ENCODE results near the gene COBL.

The COBL gene

GRCh38 chr7:51326656-51327286, 10.2 kb upstream of the COBL start:
- no peak for DNase-seq (ENCODE audit: low read depth, low spot score)

- no peak for DNase-seq (ENCODE audit: low read depth, low spot score)
Measured at GRCh38 chr7:51325908-51326307, 9.3 kb upstream of the COBL start.

GRCh38 chr7:51325261-51325676, 8.7 kb upstream of the COBL start:
- no peak for DNase-seq (ENCODE audit: low read depth, low spot score)

GRCh38 chr7:51324206-51324898, 7.7 kb upstream of the COBL start:
- no peak for DNase-seq (ENCODE audit: low read depth, low spot score)

GRCh38 chr7:51321961-51322515, 5.4 kb upstream of the COBL start:
- no peak for DNase-seq (ENCODE audit: low read depth, low spot score)

- no peak for DNase-seq (ENCODE audit: low read depth, low spot score)
Measured at GRCh38 chr7:51318886-51319579, 2.4 kb upstream of the COBL start.

GRCh38 chr7:51318001-51318400, 1.4 kb upstream of the COBL start:
- DNase-seq (ENCODE audit: low read depth, low spot score), result no peak

GRCh38 chr7:51317582-51317910, 937 bp upstream of the COBL start:
- DNase-seq (ENCODE audit: low read depth, low spot score), result no peak

- DNase-seq (ENCODE audit: low read depth, low spot score), result no peak
Measured at GRCh38 chr7:51316262-51316665, 345 bp downstream of the COBL start.

GRCh38 chr7:51315393-51316261, 982 bp downstream of the COBL start:
- no peak for DNase-seq (ENCODE audit: low read depth, low spot score)

- no peak for DNase-seq (ENCODE audit: low read depth, low spot score)
Measured at GRCh38 chr7:51314726-51315125, 1.9 kb downstream of the COBL start.

- no peak for DNase-seq (ENCODE audit: low read depth, low spot score)
Measured at GRCh38 chr7:51313738-51314425, 2.7 kb downstream of the COBL start.

- no peak for DNase-seq (ENCODE audit: low read depth, low spot score)
Measured at GRCh38 chr7:51312951-51313737, 3.5 kb downstream of the COBL start.

GRCh38 chr7:51311166-51311565, 5.4 kb downstream of the COBL start:
- no peak for DNase-seq (ENCODE audit: low read depth, low spot score)

- no peak for DNase-seq (ENCODE audit: low read depth, low spot score)
Measured at GRCh38 chr7:51310131-51310583, 6.5 kb downstream of the COBL start.

- DNase-seq (ENCODE audit: low read depth, low spot score), result no peak
Measured at GRCh38 chr7:51309361-51310130, 7.1 kb downstream of the COBL start.

GRCh38 chr7:51308696-51309095, 7.9 kb downstream of the COBL start:
- DNase-seq (ENCODE audit: low read depth, low spot score), result no peak

- DNase-seq (ENCODE audit: low read depth, low spot score), result no peak
Measured at GRCh38 chr7:51308265-51308664, 8.3 kb downstream of the COBL start.

- DNase-seq (ENCODE audit: low read depth, low spot score), result no peak
Measured at GRCh38 chr7:51307651-51308210, 8.9 kb downstream of the COBL start.
